AG20443 (cell line): ENCODE results near the gene LRCOL1.

Experiments used
- DNase-seq: peaks from one replicate; pipeline ENCODE4 v3.0.0; 2012; ENCODE audit warnings: low spot score, mixed read lengths

LRCOL1 gene

DNA sequence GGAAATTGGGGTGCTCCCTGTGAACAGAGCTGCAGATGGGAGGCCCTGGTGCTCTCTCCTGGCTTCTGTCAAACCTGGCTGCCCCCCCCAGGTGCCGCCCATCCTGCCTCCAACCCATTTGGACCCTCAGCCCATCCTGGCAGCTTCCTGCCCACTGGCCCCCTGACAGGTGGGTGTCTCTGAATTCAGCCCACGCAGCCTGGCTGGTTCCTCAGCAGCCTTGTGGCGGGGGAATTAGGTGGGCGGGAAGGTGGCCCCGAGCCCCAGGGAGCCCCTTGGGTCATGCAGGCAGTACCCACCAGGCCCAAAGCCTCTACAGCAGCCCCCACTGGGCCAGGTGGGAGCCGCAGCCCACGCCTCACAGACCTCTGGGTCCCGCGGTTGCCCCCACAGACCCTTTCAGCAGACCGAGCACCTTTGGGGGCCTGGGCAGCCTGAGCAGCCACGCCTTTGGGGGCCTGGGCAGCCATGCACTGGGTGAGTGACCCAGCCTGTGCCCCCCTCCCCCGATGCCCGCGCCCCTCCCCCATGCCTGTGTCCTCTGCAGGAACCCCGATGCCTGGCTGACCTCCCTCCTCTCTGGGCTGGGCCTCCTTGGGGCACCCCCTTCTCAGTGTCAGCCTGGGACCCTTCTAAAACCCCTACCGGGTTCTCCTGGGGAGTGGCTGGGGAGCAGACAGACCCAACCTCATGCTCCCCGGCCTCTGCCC lies 28.9 kb downstream of the LRCOL1 start:
- DNase-seq: no peak

DNA sequence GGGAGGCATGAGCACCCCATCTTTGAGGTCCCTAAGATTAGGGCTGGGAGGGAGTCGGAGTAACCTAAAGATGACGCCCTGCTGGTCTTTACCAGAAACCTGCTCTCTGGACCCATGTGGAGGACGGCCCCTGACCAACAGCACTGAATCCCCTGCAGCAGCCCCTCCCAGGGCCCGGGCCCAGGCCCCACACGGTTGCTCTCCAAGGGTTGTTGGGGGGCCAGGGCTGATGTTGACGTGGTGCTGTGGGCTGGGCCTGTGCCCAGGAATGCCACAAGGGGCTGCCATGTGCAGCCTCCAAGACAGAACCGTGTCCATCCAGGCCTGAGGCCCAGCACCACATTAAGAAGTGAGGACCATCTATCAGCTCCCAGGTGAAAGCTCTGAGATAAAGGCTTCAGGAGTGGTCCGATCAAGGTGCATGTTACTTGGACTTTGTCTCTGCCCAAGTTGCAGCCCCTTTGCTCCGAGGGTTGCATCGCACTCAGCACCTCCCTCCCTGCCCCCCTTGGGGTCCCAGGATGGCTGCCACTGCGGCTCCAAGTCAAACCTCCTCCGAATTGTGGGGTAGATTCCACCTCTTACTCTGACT lies 29.6 kb downstream of the LRCOL1 start:
- no peak for DNase-seq

DNA sequence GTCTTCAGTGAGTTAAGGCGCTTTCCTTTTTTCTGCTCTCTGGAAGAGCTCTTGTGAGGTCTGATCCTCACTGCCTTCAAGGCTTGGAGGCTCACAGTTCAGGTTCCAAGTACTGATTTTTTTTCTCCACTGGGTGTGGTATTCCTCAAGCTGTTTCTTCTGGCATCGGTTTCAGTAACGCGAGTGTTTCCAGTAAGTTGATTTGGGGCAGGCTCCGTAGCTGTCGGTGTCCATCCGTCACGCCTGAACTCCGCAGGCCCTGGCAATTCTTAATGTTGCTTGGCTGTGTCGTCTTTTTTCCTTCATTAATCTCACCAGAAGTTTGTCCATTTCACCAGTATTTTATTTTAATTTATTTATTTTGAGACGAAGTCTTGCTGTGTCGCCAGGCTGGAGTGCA lies 30.6 kb downstream of the LRCOL1 start:
- no peak for DNase-seq

DNA sequence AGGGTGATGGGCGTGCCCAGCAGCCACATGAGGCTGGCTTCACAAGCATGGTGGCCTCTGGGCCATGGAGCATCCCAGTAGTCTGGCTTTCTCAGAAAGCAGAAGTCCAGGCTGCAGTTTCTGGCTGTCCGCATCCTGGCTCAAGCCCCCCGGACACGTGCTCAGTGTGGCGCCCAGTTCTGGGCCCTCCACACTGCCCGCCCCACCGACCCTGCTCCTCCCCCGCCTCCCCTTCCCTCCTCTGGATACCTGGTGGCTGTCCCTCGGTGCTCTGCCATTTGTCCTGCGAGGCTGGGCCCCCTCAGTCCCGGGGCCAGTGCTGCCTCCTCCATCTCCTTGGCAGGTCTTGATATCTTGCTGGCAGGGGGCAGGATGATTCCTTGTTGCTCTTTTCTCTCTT lies 31.6 kb downstream of the LRCOL1 start:
- DNase-seq: no peak

- no peak for DNase-seq
These were observed 32.3 kb downstream of the LRCOL1 start for GRCh38 chr12:132578118-132578517.

GRCh38 chr12:132577191-132577920 lies 33.0 kb downstream of the LRCOL1 start:
- DNase-seq: no peak

GRCh38 chr12:132576701-132577100 lies 33.7 kb downstream of the LRCOL1 start:
- no peak for DNase-seq

- DNase-seq: no peak
These were observed 34.7 kb downstream of the LRCOL1 start for GRCh38 chr12:132575661-132576060.

GRCh38 chr12:132574271-132574996 lies 35.9 kb downstream of the LRCOL1 start:
- DNase-seq: no peak

GRCh38 chr12:132572801-132573760 lies 37.3 kb downstream of the LRCOL1 start:
- DNase-seq: no peak

GRCh38 chr12:132572106-132572505 lies 38.3 kb downstream of the LRCOL1 start:
- no peak for DNase-seq

DNA sequence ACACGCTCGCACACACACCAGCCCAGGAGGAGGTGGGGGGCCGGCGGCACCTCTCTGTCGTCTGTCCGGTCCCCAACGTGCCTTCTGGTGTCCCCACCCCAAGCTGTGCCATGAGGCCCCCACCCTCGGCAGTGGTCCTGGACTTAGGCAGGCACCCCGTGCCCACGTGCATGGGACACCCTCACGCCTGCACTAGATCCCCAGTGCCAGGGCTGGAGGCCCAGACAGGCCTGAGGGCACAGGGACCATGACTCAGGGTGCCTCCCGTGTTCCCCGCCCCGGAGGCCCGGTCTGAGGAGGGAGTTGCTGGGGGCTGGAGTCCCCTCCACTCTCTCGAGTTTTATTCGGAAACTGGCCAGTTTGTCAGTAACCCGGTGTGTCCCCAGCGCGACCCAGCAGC lies 38.8 kb downstream of the LRCOL1 start:
- DNase-seq: no peak

DNA sequence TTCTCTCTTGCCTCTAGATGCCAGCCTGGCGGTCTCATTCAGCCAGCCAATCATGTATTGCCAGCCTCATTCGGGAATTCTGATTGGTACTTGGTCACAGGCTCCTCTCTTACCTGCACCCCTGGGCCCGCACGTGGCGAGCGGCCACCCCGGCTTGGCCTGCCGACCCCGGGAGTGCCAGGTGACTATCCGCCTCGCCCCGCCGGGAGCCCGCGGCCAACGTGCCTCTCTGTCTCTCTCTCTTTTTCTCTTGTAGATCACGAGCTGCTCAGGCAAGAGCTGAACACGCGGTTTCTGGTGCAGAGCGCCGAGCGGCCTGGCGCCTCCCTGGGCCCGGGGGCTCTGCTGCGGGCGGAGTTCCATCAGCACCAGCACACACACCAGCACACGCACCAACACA lies 39.3 kb downstream of the LRCOL1 start:
- DNase-seq: no peak

DNA sequence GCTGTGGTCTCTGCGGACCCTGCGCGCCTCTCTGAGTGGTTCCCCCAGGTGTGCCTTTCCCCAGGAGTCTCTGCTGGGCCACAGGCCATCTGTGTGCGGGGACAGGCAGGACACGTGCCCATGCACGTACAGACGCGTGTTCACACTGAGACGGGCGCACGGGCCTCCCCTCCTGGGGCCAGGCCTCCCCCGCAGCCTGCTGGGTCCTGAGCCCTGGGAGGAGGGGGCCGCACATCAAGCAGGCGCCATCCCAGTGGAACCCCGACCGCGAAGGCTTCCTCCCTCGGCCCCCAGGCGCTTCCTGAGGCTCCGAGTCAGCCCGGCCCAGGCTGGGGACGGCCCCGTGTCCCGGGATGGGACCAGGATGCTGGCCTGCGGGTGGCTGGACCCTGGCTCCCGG lies 39.7 kb downstream of the LRCOL1 start:
- no peak for DNase-seq

DNA sequence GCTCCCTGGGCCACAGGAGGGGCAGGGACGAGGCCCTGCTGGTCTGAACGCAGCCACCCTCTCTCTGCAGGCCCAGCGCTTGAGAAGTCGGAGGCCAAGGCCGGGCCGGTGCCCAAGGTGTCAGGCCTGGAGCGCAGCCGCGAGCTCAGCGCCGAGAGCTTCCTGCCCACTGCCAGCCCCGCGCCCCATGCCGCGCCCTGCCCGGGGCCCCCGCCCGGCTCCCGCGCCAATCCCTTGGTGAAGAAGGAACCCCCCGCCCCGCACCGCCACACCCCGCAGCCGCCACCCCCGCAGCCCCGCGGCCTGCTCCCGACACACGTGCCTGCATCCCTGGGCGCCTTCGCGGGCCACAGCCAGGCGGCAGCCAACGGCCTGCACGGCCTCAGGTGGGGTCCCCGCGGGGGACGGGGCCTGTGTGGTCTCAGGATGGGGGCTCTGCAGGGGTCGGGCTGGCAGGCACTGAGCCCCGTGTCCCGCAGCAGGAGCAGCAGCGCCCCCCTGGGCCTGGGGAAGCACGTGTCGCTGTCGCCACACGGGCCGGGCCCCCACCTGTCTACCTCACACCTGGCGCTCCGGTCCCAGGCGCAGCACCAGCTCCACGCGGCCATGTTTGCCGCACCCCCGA lies 40.4 kb downstream of the LRCOL1 start:
- no peak for DNase-seq

GRCh38 chr12:132568826-132569480 lies 41.4 kb downstream of the LRCOL1 start:
- no peak for DNase-seq

- no peak for DNase-seq
These were observed 42.1 kb downstream of the LRCOL1 start for GRCh38 chr12:132568301-132568700.

- DNase-seq: no peak
These were observed 43.8 kb downstream of the LRCOL1 start for GRCh38 chr12:132566516-132567131.

GRCh38 chr12:132565365-132565764 lies 45.0 kb downstream of the LRCOL1 start:
- no peak for DNase-seq

GRCh38 chr12:132563911-132564310 lies 46.5 kb downstream of the LRCOL1 start:
- no peak for DNase-seq
